ENCODE results near the gene RPS6KA5.

- no peak for TF ChIP-seq CTCF (IDR thresholded peaks at IDR 0.05)
- TF ChIP-seq POLR2A (IDR thresholded peaks at IDR 0.05): no peak
Measured at GRCh38 chr14:91021991-91022621, 38.3 kb downstream of the RPS6KA5 start.
